ENCODE measurements around the gene CPTP. TPM values are rescaled to one million over a fixed set of nuclear protein-coding genes. Genes with fewer than 3 reads are reported as not detected.

CPTP gene
- total RNA-seq, 1 experiment from 2014 or later = 22.5 TPM

GRCh38 chr1:1344655-1345361 lies 20.2 kb downstream of the CPTP start:
- in situ Hi-C loops (cut with HindIII; ENCODE audit: low sequenced_read_pairs) = no loop called here
- no peak for DNase-seq (ENCODE audit: low spot score)

- in situ Hi-C loops (cut with HindIII; ENCODE audit: low sequenced_read_pairs) = no loop called here
- no peak for DNase-seq (ENCODE audit: low spot score)
These were observed 20.8 kb downstream of the CPTP start for GRCh38 chr1:1345384-1345783.

GRCh38 chr1:1345860-1346500 lies 21.4 kb downstream of the CPTP start:
- in situ Hi-C loops (cut with HindIII; ENCODE audit: low sequenced_read_pairs) = no loop called here
- no peak for DNase-seq (ENCODE audit: low spot score)

DNA sequence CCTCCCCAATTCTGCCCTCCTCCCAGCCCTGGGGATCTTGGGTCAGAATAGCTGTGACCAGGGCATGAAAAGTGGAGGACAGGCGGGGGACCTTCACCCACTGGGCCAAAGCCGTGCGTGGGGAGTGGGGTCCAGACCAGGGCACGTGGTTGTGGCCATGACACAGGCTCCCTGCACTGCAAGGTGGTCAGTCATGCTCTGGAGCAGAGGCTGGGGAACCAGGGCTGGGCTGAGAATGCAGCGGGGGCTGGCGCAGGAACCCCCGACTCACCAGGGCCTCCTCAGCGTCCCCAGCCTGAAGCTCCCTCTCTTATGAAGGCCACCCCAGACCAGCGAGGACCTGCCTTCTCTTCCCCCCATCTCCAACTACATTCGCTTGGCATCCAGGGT lies 21.9 kb downstream of the CPTP start:
- DNase-seq (ENCODE audit: low spot score) = no peak
- in situ Hi-C loops (cut with HindIII; ENCODE audit: low sequenced_read_pairs) = no loop called here

- in situ Hi-C loops (cut with HindIII; ENCODE audit: low sequenced_read_pairs) = no loop called here
- no peak for DNase-seq (ENCODE audit: low spot score)
These were observed 22.5 kb downstream of the CPTP start for GRCh38 chr1:1347026-1347595.

GRCh38 chr1:1347663-1348419 lies 23.2 kb downstream of the CPTP start:
- in situ Hi-C loops (cut with HindIII; ENCODE audit: low sequenced_read_pairs) = no loop called here
- DNase-seq (ENCODE audit: low spot score) = no peak

- no peak for DNase-seq (ENCODE audit: low spot score)
- in situ Hi-C loops (cut with HindIII; ENCODE audit: low sequenced_read_pairs) = no loop called here
These were observed 24.0 kb downstream of the CPTP start for GRCh38 chr1:1348420-1349255.

DNA sequence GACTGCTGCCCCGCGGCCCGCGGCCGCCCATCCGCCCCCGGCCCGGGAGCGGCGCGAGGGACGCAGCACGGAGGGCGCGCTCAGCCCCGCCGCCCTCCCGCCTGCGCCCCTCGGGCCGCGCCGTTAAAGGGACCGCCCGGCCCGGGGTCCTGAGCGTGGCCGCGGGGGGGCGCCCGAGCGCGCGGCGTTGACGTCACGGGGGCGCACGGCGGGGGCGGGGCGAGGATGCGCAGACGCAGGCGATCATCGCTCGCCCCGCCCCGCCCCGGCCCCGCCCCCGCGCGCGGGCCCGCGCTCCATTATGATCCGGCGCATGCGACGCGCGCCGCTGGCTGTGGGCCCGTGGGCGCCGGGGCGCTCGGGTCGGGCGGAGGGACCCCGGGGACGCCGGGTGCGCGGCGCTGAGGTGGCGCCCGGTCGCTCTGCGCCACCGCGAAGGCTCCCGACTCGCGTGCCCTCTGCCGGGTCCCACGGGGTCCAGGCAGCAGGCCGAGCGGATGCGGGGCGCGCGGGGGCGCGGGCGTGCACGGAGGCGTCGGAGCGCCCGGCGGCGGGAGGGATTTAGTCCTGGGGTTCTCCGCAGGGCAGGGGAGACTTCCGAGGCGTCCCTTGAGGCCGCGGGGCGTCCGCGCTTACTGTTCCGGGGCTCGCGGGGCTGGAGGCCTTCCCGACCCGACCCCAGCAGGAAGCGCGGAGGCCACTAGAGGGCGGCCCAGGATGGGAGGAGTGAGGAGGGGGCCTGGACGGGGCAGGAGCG lies 24.8 kb downstream of the CPTP start, which contains the start of gene DVL1:
TSS of gene DVL1 (minus strand) at position 163 of the 757 bp plus-strand sequence. CDS start 353 bp downstream, outside the sequence.
- DNase-seq (ENCODE audit: low spot score) = peak; percentile 49
- in situ Hi-C loops (cut with HindIII; ENCODE audit: low sequenced_read_pairs) = no loop called here

GRCh38 chr1:1351511-1352427 lies 27.2 kb downstream of the CPTP start:
- in situ Hi-C loops (cut with HindIII; ENCODE audit: low sequenced_read_pairs) = no loop called here
- DNase-seq (ENCODE audit: low spot score) = peak; percentile 24

GRCh38 chr1:1352786-1353388 lies 28.3 kb downstream of the CPTP start:
- in situ Hi-C loops (cut with HindIII; ENCODE audit: low sequenced_read_pairs) = no loop called here
- DNase-seq (ENCODE audit: low spot score) = no peak

DNA sequence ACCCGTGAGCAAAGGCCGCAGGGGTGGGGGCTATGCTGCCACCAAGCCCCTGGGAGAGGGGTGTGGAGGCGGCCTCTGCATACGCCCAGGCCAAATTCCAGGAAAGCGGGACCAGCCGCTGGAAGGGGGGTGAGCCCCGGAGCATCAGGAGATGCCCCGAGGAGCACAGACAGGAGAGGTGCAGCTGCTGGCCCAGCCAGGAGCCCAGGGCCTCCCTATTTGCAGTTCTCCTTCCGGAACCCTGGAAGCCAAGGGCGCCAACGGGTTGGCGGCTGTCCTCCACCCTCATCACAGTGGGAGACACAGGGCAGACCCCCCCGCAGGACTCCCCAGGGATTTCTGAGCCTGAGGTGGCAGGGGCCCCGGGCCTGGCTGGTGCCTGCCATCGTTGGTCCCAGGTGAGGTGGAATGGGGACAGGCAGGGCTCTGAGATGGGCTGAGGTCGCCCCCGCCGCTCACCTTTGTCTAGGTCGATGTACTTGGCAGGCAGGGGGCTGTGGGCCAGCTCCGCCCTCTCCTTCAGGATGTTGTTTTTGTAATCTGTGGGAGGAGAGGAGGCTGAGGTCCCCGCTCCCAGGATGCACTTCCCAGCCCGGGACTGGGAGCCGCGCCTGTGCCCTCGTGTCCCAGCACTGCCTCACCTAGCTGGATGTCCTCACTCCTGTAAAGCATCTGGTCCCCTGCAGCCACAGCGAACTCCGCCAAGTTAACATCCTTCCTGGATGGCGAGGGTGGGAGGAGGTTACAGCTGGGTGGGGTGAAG lies 29.0 kb downstream of the CPTP start:
- in situ Hi-C loops (cut with HindIII; ENCODE audit: low sequenced_read_pairs) = no loop called here

DNA sequence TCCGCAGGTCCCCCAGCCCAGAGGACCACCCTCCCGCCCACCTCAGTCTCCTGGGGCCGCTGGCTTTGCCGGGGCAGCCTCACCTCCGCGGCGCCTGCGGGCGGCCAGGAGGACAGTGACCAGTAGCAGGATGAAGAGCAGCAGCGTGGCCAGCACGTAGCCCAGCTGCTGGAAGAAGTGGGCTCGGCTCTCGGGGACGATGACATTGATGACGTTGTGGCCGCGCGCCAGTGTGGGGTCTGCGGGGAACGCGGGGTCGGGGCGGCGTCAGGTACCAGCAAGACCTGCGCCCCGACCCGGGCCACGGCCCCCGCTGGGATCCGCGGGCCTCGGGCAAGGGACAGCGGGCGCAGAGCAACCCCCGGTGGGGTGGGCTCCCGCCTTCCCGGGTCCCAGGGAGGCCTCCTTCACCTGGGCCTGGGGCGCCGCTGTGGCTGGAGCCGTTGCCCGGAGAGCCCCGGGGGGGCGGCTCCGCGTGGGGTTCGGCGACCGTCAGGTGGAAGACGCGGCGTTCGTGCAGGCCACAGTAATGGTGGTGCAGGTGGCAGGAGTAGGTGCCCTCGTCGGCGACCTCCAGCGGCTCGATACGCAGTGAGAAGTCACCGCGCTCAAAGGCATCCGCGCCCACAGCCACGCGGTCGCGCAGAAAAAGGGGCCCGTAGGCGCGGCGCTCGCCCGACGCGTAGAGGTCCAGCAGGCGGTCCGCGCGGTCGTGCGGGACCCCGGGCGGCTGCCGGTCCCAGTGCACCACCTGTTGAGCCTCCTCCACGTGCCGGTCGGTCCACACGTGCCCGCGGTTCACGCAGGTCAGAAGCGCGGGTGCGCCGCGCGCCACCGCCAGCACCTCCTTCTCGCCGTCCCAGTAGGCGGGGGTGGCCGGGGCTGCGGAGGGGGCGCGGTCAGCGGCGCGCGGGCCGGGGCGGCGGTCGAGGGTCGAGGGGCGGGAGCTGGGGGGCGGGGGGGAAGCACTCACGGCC lies 30.0 kb downstream of the CPTP start:
- in situ Hi-C loops (cut with HindIII; ENCODE audit: low sequenced_read_pairs) = no loop called here
- DNase-seq (ENCODE audit: low spot score) = no peak

More for the DNA sequence above, 29.0 kb downstream of the CPTP start:
- DNase-seq (ENCODE audit: low spot score) = no peak

DNA sequence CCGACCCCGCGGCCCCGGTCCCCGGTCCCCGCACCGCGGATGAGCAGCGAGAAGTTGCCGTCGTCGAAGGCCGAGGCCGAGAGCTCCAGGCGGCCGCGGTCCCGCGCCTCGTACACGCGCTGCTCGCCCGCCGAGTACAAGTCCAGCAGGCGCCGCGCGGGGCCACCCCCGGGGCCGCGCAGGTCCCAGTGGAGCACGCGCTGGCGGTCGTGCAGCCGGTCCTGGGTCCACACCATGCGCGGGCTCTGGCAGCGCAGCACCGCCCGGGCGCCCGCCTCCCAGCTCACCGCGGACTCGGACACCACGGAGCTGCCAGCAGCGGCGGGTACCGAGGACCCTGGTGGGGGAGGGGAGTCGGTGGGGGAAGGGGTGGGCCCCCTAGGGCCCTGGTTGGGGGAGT lies 30.8 kb downstream of the CPTP start:
- no peak for DNase-seq (ENCODE audit: low spot score)

GRCh38 chr1:1356166-1356795 lies 31.7 kb downstream of the CPTP start:
- in situ Hi-C loops (cut with HindIII; ENCODE audit: low sequenced_read_pairs) = no loop called here
- no peak for DNase-seq (ENCODE audit: low spot score)

More for the DNA sequence above, 30.8 kb downstream of the CPTP start:
- in situ Hi-C loops (cut with HindIII; ENCODE audit: low sequenced_read_pairs) = no loop called here

Measured in G401 (cell line).